ENCODE measurements around the gene NPR2.

The NPR2 gene

DNA sequence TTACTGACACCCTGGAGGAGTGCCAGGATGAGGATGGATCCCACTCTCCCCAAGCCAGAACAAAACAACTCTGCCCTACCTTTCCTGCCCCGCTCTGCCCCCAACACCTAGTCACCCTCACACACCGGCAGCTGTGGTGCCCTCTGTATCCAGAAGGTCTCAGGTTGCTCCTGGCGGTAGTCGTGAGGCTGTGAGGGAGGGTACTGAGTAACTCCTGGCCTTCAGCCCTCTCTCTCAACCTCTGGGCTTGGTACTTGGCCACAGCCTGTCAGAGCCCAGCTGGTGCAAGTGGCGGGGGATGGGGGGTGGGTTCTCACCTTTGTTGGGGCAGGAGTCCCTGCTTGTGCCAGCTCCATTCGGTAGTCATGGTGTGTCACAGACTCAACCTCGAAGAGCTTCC is 18.7 kb downstream of the NPR2 start:
- TF ChIP-seq ZNF8 (CRISPR knock-in tag; IDR thresholded peaks at IDR 0.05) = no peak
- TF ChIP-seq, protein P1, sequence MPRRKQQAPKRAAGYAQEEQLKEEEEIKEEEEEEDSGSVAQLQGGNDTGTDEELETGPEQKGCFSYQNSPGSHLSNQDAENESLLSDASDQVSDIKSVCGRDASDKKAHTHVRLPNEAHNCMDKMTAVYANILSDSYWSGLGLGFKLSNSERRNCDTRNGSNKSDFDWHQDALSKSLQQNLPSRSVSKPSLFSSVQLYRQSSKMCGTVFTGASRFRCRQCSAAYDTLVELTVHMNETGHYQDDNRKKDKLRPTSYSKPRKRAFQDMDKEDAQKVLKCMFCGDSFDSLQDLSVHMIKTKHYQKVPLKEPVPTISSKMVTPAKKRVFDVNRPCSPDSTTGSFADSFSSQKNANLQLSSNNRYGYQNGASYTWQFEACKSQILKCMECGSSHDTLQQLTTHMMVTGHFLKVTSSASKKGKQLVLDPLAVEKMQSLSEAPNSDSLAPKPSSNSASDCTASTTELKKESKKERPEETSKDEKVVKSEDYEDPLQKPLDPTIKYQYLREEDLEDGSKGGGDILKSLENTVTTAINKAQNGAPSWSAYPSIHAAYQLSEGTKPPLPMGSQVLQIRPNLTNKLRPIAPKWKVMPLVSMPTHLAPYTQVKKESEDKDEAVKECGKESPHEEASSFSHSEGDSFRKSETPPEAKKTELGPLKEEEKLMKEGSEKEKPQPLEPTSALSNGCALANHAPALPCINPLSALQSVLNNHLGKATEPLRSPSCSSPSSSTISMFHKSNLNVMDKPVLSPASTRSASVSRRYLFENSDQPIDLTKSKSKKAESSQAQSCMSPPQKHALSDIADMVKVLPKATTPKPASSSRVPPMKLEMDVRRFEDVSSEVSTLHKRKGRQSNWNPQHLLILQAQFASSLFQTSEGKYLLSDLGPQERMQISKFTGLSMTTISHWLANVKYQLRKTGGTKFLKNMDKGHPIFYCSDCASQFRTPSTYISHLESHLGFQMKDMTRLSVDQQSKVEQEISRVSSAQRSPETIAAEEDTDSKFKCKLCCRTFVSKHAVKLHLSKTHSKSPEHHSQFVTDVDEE (CRISPR knock-in tag; IDR thresholded peaks at IDR 0.05) = no peak
- TF ChIP-seq, protein P2, sequence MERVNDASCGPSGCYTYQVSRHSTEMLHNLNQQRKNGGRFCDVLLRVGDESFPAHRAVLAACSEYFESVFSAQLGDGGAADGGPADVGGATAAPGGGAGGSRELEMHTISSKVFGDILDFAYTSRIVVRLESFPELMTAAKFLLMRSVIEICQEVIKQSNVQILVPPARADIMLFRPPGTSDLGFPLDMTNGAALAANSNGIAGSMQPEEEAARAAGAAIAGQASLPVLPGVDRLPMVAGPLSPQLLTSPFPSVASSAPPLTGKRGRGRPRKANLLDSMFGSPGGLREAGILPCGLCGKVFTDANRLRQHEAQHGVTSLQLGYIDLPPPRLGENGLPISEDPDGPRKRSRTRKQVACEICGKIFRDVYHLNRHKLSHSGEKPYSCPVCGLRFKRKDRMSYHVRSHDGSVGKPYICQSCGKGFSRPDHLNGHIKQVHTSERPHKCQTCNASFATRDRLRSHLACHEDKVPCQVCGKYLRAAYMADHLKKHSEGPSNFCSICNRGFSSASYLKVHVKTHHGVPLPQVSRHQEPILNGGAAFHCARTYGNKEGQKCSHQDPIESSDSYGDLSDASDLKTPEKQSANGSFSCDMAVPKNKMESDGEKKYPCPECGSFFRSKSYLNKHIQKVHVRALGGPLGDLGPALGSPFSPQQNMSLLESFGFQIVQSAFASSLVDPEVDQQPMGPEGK (CRISPR knock-in tag; IDR thresholded peaks at IDR 0.05; ENCODE audit: borderline replicate concordance) = no peak
- TF ChIP-seq TCF4 (CRISPR knock-in tag; IDR thresholded peaks at IDR 0.05; ENCODE audit: borderline replicate concordance) = no peak
- TF ChIP-seq, protein P3, sequence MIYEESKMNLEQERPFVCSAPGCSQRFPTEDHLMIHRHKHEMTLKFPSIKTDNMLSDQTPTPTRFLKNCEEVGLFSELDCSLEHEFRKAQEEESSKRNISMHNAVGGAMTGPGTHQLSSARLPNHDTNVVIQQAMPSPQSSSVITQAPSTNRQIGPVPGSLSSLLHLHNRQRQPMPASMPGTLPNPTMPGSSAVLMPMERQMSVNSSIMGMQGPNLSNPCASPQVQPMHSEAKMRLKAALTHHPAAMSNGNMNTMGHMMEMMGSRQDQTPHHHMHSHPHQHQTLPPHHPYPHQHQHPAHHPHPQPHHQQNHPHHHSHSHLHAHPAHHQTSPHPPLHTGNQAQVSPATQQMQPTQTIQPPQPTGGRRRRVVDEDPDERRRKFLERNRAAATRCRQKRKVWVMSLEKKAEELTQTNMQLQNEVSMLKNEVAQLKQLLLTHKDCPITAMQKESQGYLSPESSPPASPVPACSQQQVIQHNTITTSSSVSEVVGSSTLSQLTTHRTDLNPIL (CRISPR knock-in tag; IDR thresholded peaks at IDR 0.05; ENCODE audit: low read depth) = no peak
- TF ChIP-seq ISL1 (CRISPR knock-in tag; IDR thresholded peaks at IDR 0.05) = no peak
- TF ChIP-seq ESRRG (CRISPR knock-in tag; IDR thresholded peaks at IDR 0.05) = no peak

DNA sequence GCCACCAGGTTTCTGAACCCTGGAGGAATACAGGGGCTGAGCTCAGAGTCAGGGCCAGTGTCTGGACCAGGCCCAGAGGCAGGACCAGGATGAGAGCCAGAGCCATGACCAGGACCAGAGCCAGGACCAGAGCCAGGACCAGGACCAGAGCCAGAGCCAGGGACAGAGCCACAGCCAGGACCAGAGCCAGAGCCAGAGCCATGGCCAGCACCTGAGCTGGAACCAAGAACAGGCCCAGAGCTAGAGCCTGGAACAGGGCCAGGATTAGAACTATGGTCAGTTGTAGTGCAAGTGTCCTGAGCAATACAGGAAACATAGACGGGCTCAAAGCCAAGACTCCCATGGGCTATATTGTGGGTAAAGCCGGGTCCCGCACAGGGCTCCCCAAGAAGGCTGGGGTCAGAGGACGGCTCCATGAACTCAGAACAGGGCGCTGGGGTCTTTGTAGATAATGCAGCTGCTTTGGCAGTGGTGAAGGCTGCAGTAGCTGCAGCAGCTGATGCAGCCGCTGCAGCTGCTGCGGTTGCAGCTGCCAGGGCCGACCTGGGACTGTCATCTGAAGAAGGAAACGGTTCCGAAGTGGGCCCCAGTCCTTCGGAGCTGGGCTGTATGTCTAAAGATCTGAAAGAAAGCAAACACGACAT is 20.1 kb downstream of the NPR2 start:
- ATAC-seq = no peak
- TF ChIP-seq OSR1 (CRISPR knock-in tag; IDR thresholded peaks at IDR 0.05) (no peak), ARNTL (CRISPR knock-in tag; IDR thresholded peaks at IDR 0.05; ENCODE audit: borderline replicate concordance, low read depth) (no peak), ZNF565 (CRISPR knock-in tag; conservative IDR thresholded peaks at IDR 0.05; ENCODE audit: low read depth) (no peak), PPARA (CRISPR knock-in tag; IDR thresholded peaks at IDR 0.05; ENCODE audit: borderline replicate concordance) (no peak), TCF4 (CRISPR knock-in tag; IDR thresholded peaks at IDR 0.05; ENCODE audit: borderline replicate concordance) (no peak), ZNF70 (CRISPR knock-in tag; IDR thresholded peaks at IDR 0.05) (no peak), TOX (CRISPR knock-in tag; IDR thresholded peaks at IDR 0.05; ENCODE audit: borderline replicate concordance) (no peak), ESRRG (CRISPR knock-in tag; IDR thresholded peaks at IDR 0.05) (no peak), GLIS3 (CRISPR knock-in tag; IDR thresholded peaks at IDR 0.05) (no peak), RARB (CRISPR knock-in tag; IDR thresholded peaks at IDR 0.05) (no peak), ISL1 (CRISPR knock-in tag; IDR thresholded peaks at IDR 0.05) (no peak), ZC3H10 (CRISPR knock-in tag; IDR thresholded peaks at IDR 0.05) (no peak), ZFP3 (CRISPR knock-in tag; IDR thresholded peaks at IDR 0.05) (no peak), ZNF8 (CRISPR knock-in tag; IDR thresholded peaks at IDR 0.05) (no peak), BACH2 (CRISPR knock-in tag; IDR thresholded peaks at IDR 0.05; ENCODE audit: borderline replicate concordance) (no peak)
- TF ChIP-seq, protein P4, sequence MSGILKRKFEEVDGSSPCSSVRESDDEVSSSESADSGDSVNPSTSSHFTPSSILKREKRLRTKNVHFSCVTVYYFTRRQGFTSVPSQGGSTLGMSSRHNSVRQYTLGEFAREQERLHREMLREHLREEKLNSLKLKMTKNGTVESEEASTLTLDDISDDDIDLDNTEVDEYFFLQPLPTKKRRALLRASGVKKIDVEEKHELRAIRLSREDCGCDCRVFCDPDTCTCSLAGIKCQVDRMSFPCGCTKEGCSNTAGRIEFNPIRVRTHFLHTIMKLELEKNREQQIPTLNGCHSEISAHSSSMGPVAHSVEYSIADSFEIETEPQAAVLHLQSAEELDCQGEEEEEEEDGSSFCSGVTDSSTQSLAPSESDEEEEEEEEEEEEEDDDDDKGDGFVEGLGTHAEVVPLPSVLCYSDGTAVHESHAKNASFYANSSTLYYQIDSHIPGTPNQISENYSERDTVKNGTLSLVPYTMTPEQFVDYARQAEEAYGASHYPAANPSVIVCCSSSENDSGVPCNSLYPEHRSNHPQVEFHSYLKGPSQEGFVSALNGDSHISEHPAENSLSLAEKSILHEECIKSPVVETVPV (CRISPR knock-in tag; IDR thresholded peaks at IDR 0.05) = no peak
- TF ChIP-seq, protein P1 (CRISPR knock-in tag; IDR thresholded peaks at IDR 0.05) = no peak
- TF ChIP-seq, protein P5, sequence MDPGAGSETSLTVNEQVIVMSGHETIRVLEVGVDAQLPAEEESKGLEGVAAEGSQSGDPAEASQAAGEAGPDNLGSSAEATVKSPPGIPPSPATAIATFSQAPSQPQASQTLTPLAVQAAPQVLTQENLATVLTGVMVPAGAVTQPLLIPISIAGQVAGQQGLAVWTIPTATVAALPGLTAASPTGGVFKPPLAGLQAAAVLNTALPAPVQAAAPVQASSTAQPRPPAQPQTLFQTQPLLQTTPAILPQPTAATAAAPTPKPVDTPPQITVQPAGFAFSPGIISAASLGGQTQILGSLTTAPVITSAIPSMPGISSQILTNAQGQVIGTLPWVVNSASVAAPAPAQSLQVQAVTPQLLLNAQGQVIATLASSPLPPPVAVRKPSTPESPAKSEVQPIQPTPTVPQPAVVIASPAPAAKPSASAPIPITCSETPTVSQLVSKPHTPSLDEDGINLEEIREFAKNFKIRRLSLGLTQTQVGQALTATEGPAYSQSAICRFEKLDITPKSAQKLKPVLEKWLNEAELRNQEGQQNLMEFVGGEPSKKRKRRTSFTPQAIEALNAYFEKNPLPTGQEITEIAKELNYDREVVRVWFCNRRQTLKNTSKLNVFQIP (CRISPR knock-in tag; IDR thresholded peaks at IDR 0.05; ENCODE audit: borderline replicate concordance, low read depth) = no peak
- TF ChIP-seq, protein P2 (CRISPR knock-in tag; IDR thresholded peaks at IDR 0.05; ENCODE audit: borderline replicate concordance) = no peak

More for the DNA sequence above, 18.7 kb downstream of the NPR2 start:
- no peak for ATAC-seq
